GM12878 (cell line): ENCODE results near the gene NOVA1. TPM values are rescaled to one million over a fixed set of nuclear protein-coding genes. Genes with fewer than 3 reads are reported as not detected.

ENCODE experiments used
- ATAC-seq: fragments of 200-7000 bp; cut with Tn5 transposase; 3 replicates; pipeline ENCODE4 v1.9.1; 2020; ENCODE audit warnings: mild to moderate bottlenecking, moderate library complexity
- BruUV-seq: library from RNA; stranded (reverse); fragments of 400-500 nt; replicated peaks from 2 replicates; lab custom pipeline; 2021; lab: Mats Ljungman, UMichigan
- CTCF ChIA-PET: fragments of 300-600 bp; sonication (Branson Sonifier 250); formaldehyde crosslinking; extraction: SDS; loops from one replicate; lab custom pipeline; 2021; ENCODE audit warnings: inconsistent platforms; lab: Yijun Ruan, JAX
- POLR2A ChIA-PET: fragments of 350-600 bp; formaldehyde crosslinking; extraction: SDS; loops from one replicate; lab custom pipeline; 2021; ENCODE audit warnings: inconsistent platforms; lab: Charles Lee
- RAD21 ChIA-PET: fragments of 300-600 bp; sonication (Branson Sonifier 250); formaldehyde crosslinking; loops from one replicate; lab custom pipeline; 2023; ENCODE audit warnings: antibody characterized with exemption; ENCODE audit not compliant: unreplicated experiment; lab: Charles Lee
- SMC1A ChIA-PET: fragments of 300-600 bp; sonication (Branson Sonifier 250); formaldehyde crosslinking; loops from one replicate; lab custom pipeline; 2023; ENCODE audit not compliant: unreplicated experiment, uncharacterized antibody; lab: Charles Lee
- DNase-seq: peaks from one replicate; pipeline ENCODE4 v3.0.0-alpha.2; 2011; ENCODE audit warnings: low read depth, low spot score
- FAIRE-seq: peaks from 3 replicates; lab custom pipeline; 2011; peaks lifted over from hg19 to GRCh38; lab: Jason Lieb, UNC
- H2AFZ ChIP-seq: 2 replicates; pipeline ENCODE4 v1.6.0; 2011; ENCODE audit warnings: low read depth, low read length, control low read depth; ENCODE audit not compliant: control insufficient read depth
- H3K27ac ChIP-seq: 2 replicates; pipeline ENCODE4 v1.5.1; 2011; ENCODE audit warnings: control low read depth; ENCODE audit not compliant: control insufficient read depth, insufficient read depth
- H3K27me3 ChIP-seq, 2 experiments: replicated peaks in 1 of 2; 2 replicates each; pipeline versions ENCODE4 v1.6.0 to v1.6.1; 2011; ENCODE audit warnings: low read length in 1 of 2; ENCODE audit not compliant: control insufficient read depth in 2 of 2, insufficient read depth in 2 of 2
- H3K36me3 ChIP-seq, 2 experiments: 2 replicates each; pipeline ENCODE4 v1.5.1; 2011; ENCODE audit warnings: low read length in 1 of 2; ENCODE audit not compliant: control insufficient read depth in 2 of 2, insufficient read depth in 2 of 2
- H3K4me1 ChIP-seq: 2 replicates; pipeline ENCODE4 v1.6.1; 2011; ENCODE audit warnings: mild to moderate bottlenecking, low read length, moderate library complexity, mixed read lengths; ENCODE audit not compliant: control insufficient read depth, insufficient read depth
- H3K4me2 ChIP-seq: 2 replicates; pipeline ENCODE4 v1.6.0; 2011; ENCODE audit warnings: control low read depth; ENCODE audit not compliant: control insufficient read depth, insufficient read depth
- H3K4me3 ChIP-seq: fragments of 200-600 bp; sonication (generic); 2 replicates; pipeline ENCODE4 v1.5.1; 2016
- H3K79me2 ChIP-seq: 2 replicates; pipeline ENCODE4 v1.6.0; 2011; ENCODE audit warnings: low read length; ENCODE audit not compliant: control insufficient read depth, insufficient read depth
- H3K9ac ChIP-seq: 2 replicates; pipeline ENCODE4 v1.8.0; 2011; ENCODE audit warnings: low read length, control low read depth, mixed read lengths; ENCODE audit not compliant: control insufficient read depth, insufficient read depth
- H3K9me3 ChIP-seq: replicated peaks from 3 replicates; pipeline ENCODE4 v1.5.1; 2011; ENCODE audit warnings: mild to moderate bottlenecking, low read length; ENCODE audit not compliant: control insufficient read depth, insufficient read depth
- H4K20me1 ChIP-seq: 2 replicates; pipeline ENCODE4 v1.6.0; 2011; ENCODE audit not compliant: control insufficient read depth, insufficient read depth
- BCL11A ChIP-seq: IDR thresholded peaks from 2 replicates; pipeline ENCODE4 v1.6.1; 2011; ENCODE audit warnings: low read depth, low read length
- BCLAF1 ChIP-seq: fragments of 450-650 bp; IDR thresholded peaks from 2 replicates; pipeline ENCODE4 v1.6.1; 2017; ENCODE audit warnings: antibody characterized with exemption, mild to moderate bottlenecking, moderate library complexity
- CREB1 ChIP-seq: IDR thresholded peaks from 2 replicates; pipeline ENCODE4 v1.6.1; 2012; ENCODE audit warnings: low read depth, mild to moderate bottlenecking, inconsistent platforms
- E2F4 ChIP-seq: IDR thresholded peaks from 2 replicates; pipeline ENCODE4 v1.6.1; 2012; ENCODE audit warnings: low read depth, low read length, improper control_type of control experiment
- KDM1A ChIP-seq: fragments of 200-600 bp; sonication (generic); IDR thresholded peaks from 2 replicates; pipeline ENCODE4 v1.6.1; 2016; ENCODE audit warnings: borderline replicate concordance
- MXI1 ChIP-seq: fragments of 150-350 bp; IDR thresholded peaks from 2 replicates; pipeline ENCODE4 v1.6.1; 2011; ENCODE audit warnings: low read depth, mild to moderate bottlenecking, inconsistent platforms, low read length, improper control_type of control experiment
- NKRF ChIP-seq: fragments of 450-650 bp; conservative IDR thresholded peaks from 2 replicates; pipeline ENCODE4 v1.6.1; 2017; ENCODE audit warnings: mild to moderate bottlenecking, moderate library complexity
- NR2C2 ChIP-seq: IDR thresholded peaks from 2 replicates; pipeline ENCODE4 v1.6.1; 2011; ENCODE audit warnings: borderline replicate concordance, low read depth; ENCODE audit not compliant: control insufficient read depth, insufficient read length
- RFX5 ChIP-seq: IDR thresholded peaks from 2 replicates; pipeline ENCODE4 v1.6.1; 2011; ENCODE audit warnings: low read depth, low read length, improper control_type of control experiment
- SMAD1 ChIP-seq: fragments of 450-650 bp; IDR thresholded peaks from 2 replicates; pipeline ENCODE4 v1.6.1; 2018; ENCODE audit warnings: mild to moderate bottlenecking, low read depth; ENCODE audit not compliant: partially characterized antibody
- SREBF2 ChIP-seq: IDR thresholded peaks from 2 replicates; pipeline ENCODE4 v1.6.1; 2012; ENCODE audit warnings: mild to moderate bottlenecking, low read length
- STAT1 ChIP-seq: fragments of 450-650 bp; conservative IDR thresholded peaks from 2 replicates; pipeline ENCODE4 v1.6.1; 2014; ENCODE audit warnings: antibody characterized with exemption, mild to moderate bottlenecking
- TCF12 ChIP-seq: IDR thresholded peaks from 2 replicates; pipeline ENCODE4 v1.6.1; 2011; ENCODE audit warnings: low read depth, mild to moderate bottlenecking, low read length
- USF1 ChIP-seq: IDR thresholded peaks from 2 replicates; pipeline ENCODE4 v1.6.1; 2011; ENCODE audit warnings: borderline replicate concordance, low read depth, mild to moderate bottlenecking, moderate library complexity, mixed read lengths, low read length; ENCODE audit not compliant: insufficient read depth; ENCODE audit errors: extremely low read length
- ZNF207 ChIP-seq: fragments of 450-650 bp; IDR thresholded peaks from 2 replicates; pipeline ENCODE4 v1.6.1; 2014; ENCODE audit warnings: antibody characterized with exemption, mild to moderate bottlenecking, borderline replicate concordance
- WGBS: methylation state at CpG from one replicate; pipeline ENCODE4 v1.1.6; 2016; ENCODE audit warnings: low lambda C conversion rate; ENCODE audit not compliant: insufficient replicate concordance, insufficient coverage; ENCODE audit errors: missing lambda C conversion rate; 5-methylcytosine and 5-hydroxymethylcytosine counted together
- in situ Hi-C: fragments of 300-500 bp; cut with MboI; formaldehyde crosslinking; loops from 9 replicates; pipeline ENCODE4 v1.14.3; 2018; ENCODE audit warnings: mixed read lengths
- intact Hi-C: fragments of 100-400 bp; cut with micrococcal nuclease; formaldehyde crosslinking; loops from one replicate; pipeline ENCODE4 v1.14.2; 2022; ENCODE audit not compliant: unreplicated experiment
- polyA plus RNA-seq, 11 experiments: library from polyadenylated mRNA; depleted of rRNA in 4 of 11; unstranded in 6 of 11; stranded (reverse) in 5 of 11; fragments of >200 nt; fragmentation: Nextera tagmentation in 4 of 11; fragmentation: Illumina TruSeq in 1 of 11; extraction: Ambion mirVana in 4 of 11; extraction: Trizol in 1 of 11; gene quantifications; 1 replicate in 1 of 11; 2 replicates in 10 of 11; pipeline versions ENCODE4 v1.2.1 to v1.2.3, GENCODE V29; 2011 to 2016; ENCODE audit warnings: inconsistent platforms in 2 of 11, missing spikeins in 2 of 11, low read depth in 1 of 11
- total RNA-seq, 4 experiments: library from RNA; depleted of rRNA in 3 of 4; stranded (reverse); fragments of >200 nt in 3 of 4; fragmentation: Illumina TruSeq in 1 of 4; extraction: Trizol in 1 of 4; gene quantifications; 2 replicates each; pipeline versions ENCODE4 v1.2.1 to v1.2.3, GENCODE V29; 2013 to 2021

Gene NOVA1
- total and polyA plus RNA-seq, 10 of the 15 experiments (the other 5 are each of a cell fraction or from before 2014, with no cell fraction given), result 0.05 to 0.41 TPM; not detected in 8

- no peak for TF ChIP-seq NR2C2
- TF ChIP-seq BCLAF1, result no peak
- no peak for TF ChIP-seq E2F4
- TF ChIP-seq SMAD1, result no peak
- TF ChIP-seq MXI1, result no peak
- no peak for TF ChIP-seq KDM1A
- no peak for TF ChIP-seq RFX5
- no peak for TF ChIP-seq STAT1
- TF ChIP-seq ZNF207, result no peak
These were observed 118.9 kb downstream of the NOVA1 start (continued) for GRCh38 chr14:26478967-26479366.

GRCh38 chr14:26466862-26467261 is 131.0 kb downstream of the NOVA1 start:
- Histone ChIP-seq H3K27ac (no peak overlapping the region), H3K4me2 (no peak overlapping the region), H3K9me3 (no peaks in the 10 kb centered on the region), H3K27me3 (no peaks in the 10 kb centered on the region), H4K20me1 (no peaks in the 10 kb centered on the region), H3K4me1 (no peaks in the 10 kb centered on the region), H3K4me3 (no peak overlapping the region), H3K79me2 (no peaks in the 10 kb centered on the region), H3K36me3 (no peaks in the 10 kb centered on the region), H3K9ac (no peak overlapping the region), H2AFZ (no peak overlapping the region)
- ChIA-PET RAD21 (no interaction called here), POLR2A (no interaction called here), SMC1A (no interaction called here), CTCF (no interaction called here)
- FAIRE-seq (no peak), DNase-seq (no peak), ATAC-seq (no peak)
- no TSS peak for BruUV-seq
- WGBS, result 0% methylated on average over 1 of the region's 1 CpG
- intact Hi-C loops (no loop called here), in situ Hi-C loops (no loop called here)
- no peak for TF ChIP-seq CREB1
- TF ChIP-seq NKRF, result no peak
- TF ChIP-seq TCF12, result no peak
- no peak for TF ChIP-seq SREBF2
- no peak for TF ChIP-seq BCL11A
- no peak for TF ChIP-seq USF1
